Measurements from ENCODE around the gene SPHK2. TPM values are rescaled to one million over a fixed set of nuclear protein-coding genes. Genes with fewer than 3 reads are reported as not detected.

The SPHK2 gene
- total RNA-seq, 1 donor from 2014 or later: 8.0 TPM

GRCh38 chr19:48670699-48671445 is 51.6 kb downstream of the SPHK2 start:
- intact Hi-C loops (cut with micrococcal nuclease): no loop called here
- no peak for TF ChIP-seq CTCF (IDR thresholded peaks at IDR 0.05; ENCODE audit: borderline replicate concordance)
- DNase-seq: no peak
- no peaks in the 10 kb centered on the region for H3K27me3 ChIP-seq (ENCODE audit: low read depth)
- H3K27ac ChIP-seq (replicated peaks): no peak overlapping the region
- peaks cover 9% of the 10 kb centered on the region for H3K4me1 ChIP-seq
- no peak overlapping the region for H3K4me3 ChIP-seq
- no peaks in the 10 kb centered on the region for H3K9me3 ChIP-seq (replicated peaks)
- H3K36me3 ChIP-seq: no peaks in the 10 kb centered on the region

GRCh38 chr19:48671446-48671995 is 52.2 kb downstream of the SPHK2 start:
- intact Hi-C loops (cut with micrococcal nuclease): no loop called here
- H3K27ac ChIP-seq (replicated peaks): no peak overlapping the region
- H3K4me1 ChIP-seq: peaks cover 9% of the 10 kb centered on the region
- no peaks in the 10 kb centered on the region for H3K36me3 ChIP-seq
- no peaks in the 10 kb centered on the region for H3K27me3 ChIP-seq (ENCODE audit: low read depth)
- TF ChIP-seq CTCF (IDR thresholded peaks at IDR 0.05; ENCODE audit: borderline replicate concordance): no peak
- H3K4me3 ChIP-seq: no peak overlapping the region
- no peak for DNase-seq
- no peaks in the 10 kb centered on the region for H3K9me3 ChIP-seq (replicated peaks)

GRCh38 chr19:48672994-48673393 is 53.7 kb downstream of the SPHK2 start, which contains the start of gene NTN5:
Gene NTN5 (minus strand): TSS chr19:48673017. CDS start chr19:48670986, 2,031 bp downstream.
- Histone ChIP-seq H3K9me3 (replicated peaks) (no peaks in the 10 kb centered on the region), H3K4me1 (peaks cover 9% of the 10 kb centered on the region), H3K27me3 (ENCODE audit: low read depth) (no peaks in the 10 kb centered on the region), H3K4me3 (no peak within 1 kb of the TSS), H3K27ac (replicated peaks) (no peak within 1 kb of the TSS), H3K36me3 (no peaks in the 10 kb centered on the region)
- DNase-seq: no peak
- intact Hi-C loops (cut with micrococcal nuclease): no loop called here
- no peak for TF ChIP-seq CTCF (IDR thresholded peaks at IDR 0.05; ENCODE audit: borderline replicate concordance)

GRCh38 chr19:48673436-48674100 is 54.3 kb downstream of the SPHK2 start:
- Histone ChIP-seq H3K4me3 (no peak overlapping the region), H3K27me3 (ENCODE audit: low read depth) (no peaks in the 10 kb centered on the region), H3K27ac (replicated peaks) (no peak overlapping the region), H3K9me3 (replicated peaks) (no peaks in the 10 kb centered on the region), H3K36me3 (no peaks in the 10 kb centered on the region), H3K4me1 (peaks cover 9% of the 10 kb centered on the region)
- intact Hi-C loops (cut with micrococcal nuclease): no loop called here
- TF ChIP-seq CTCF (IDR thresholded peaks at IDR 0.05; ENCODE audit: borderline replicate concordance): no peak
- no peak for DNase-seq

GRCh38 chr19:48674216-48674809 is 55.0 kb downstream of the SPHK2 start:
- DNase-seq: no peak
- intact Hi-C loops (cut with micrococcal nuclease): no loop called here
- no peaks in the 10 kb centered on the region for H3K9me3 ChIP-seq (replicated peaks)
- no peaks in the 10 kb centered on the region for H3K27me3 ChIP-seq (ENCODE audit: low read depth)
- no peak overlapping the region for H3K27ac ChIP-seq (replicated peaks)
- no peaks in the 10 kb centered on the region for H3K36me3 ChIP-seq
- no peak for TF ChIP-seq CTCF (IDR thresholded peaks at IDR 0.05; ENCODE audit: borderline replicate concordance)
- H3K4me3 ChIP-seq: no peak overlapping the region
- peaks cover 9% of the 10 kb centered on the region for H3K4me1 ChIP-seq
